HL-60 (cell line): ENCODE results near the gene TESK2.

Source experiments
- DNase-seq, 2 experiments: peaks; one replicate each; pipeline ENCODE4 v3.0.0-alpha.2; 2010 to 2020; ENCODE audit warnings: low read depth in 1 of 2, low spot score in 1 of 2
- H3K27ac ChIP-seq: fragments of 250-450 bp; sonication (Bioruptor Pico); replicated peaks from 2 replicates; pipeline ENCODE4 v1.5.1; 2020; ENCODE audit warnings: mild to moderate bottlenecking, moderate library complexity
- H3K27me3 ChIP-seq: fragments of 250-450 bp; sonication (Bioruptor Pico); 2 replicates; pipeline ENCODE4 v1.5.1; 2021; ENCODE audit warnings: mild to moderate bottlenecking, moderate library complexity; ENCODE audit not compliant: insufficient read depth, poor library complexity, severe bottlenecking
- H3K4me3 ChIP-seq: replicated peaks from 2 replicates; pipeline ENCODE4 v1.5.1; 2011; ENCODE audit warnings: mild to moderate bottlenecking, control low read depth, low read length; ENCODE audit not compliant: insufficient read depth
- GABPA ChIP-seq: IDR thresholded peaks from 2 replicates; pipeline ENCODE4 v1.6.1; 2012; ENCODE audit warnings: low read depth
- POLR2AphosphoS5 ChIP-seq: IDR thresholded peaks from 2 replicates; pipeline ENCODE4 v1.6.1; 2012; ENCODE audit warnings: low read depth
- SPI1 ChIP-seq: IDR thresholded peaks from 2 replicates; pipeline ENCODE4 v1.6.1; 2012; ENCODE audit warnings: low read depth, mild to moderate bottlenecking, borderline replicate concordance
- TF ChIP-seq, protein P1 (sequence below): IDR thresholded peaks from 2 replicates; pipeline ENCODE4 v1.6.1; 2012; ENCODE audit warnings: low read depth; ENCODE audit not compliant: insufficient replicate concordance
- TF ChIP-seq, protein P2 (sequence below): IDR thresholded peaks from one replicate; pipeline ENCODE4 v1.5.1; 2011; ENCODE audit warnings: low read length, control low read depth, inconsistent platforms; ENCODE audit not compliant: insufficient read depth

Gene TESK2

DNA sequence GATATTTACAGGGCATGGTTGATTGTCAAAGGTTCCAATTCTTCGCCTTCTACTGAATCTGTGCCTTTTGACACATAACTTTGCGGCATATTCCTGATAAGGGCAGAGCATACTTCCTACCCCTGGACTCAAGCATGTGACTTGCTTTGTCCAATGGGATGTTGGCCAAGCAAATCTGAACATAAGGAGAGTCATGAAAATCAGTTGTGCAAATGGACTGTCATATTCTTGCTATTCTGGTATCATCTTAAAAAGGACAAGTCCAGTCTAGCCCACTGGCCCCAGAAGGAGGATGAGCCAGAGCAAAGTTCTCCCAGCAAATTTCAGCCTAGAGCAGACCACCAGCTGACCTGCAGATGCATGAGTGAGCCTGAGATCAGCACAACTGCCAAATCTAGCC, 109.7 kb downstream of the TESK2 start:
- no peak overlapping the region for H3K27ac ChIP-seq
- H3K27me3 ChIP-seq: no peaks in the 10 kb centered on the region
- DNase-seq: no peak
- no peak overlapping the region for H3K4me3 ChIP-seq
- no peak for TF ChIP-seq POLR2AphosphoS5
- TF ChIP-seq, protein P1, sequence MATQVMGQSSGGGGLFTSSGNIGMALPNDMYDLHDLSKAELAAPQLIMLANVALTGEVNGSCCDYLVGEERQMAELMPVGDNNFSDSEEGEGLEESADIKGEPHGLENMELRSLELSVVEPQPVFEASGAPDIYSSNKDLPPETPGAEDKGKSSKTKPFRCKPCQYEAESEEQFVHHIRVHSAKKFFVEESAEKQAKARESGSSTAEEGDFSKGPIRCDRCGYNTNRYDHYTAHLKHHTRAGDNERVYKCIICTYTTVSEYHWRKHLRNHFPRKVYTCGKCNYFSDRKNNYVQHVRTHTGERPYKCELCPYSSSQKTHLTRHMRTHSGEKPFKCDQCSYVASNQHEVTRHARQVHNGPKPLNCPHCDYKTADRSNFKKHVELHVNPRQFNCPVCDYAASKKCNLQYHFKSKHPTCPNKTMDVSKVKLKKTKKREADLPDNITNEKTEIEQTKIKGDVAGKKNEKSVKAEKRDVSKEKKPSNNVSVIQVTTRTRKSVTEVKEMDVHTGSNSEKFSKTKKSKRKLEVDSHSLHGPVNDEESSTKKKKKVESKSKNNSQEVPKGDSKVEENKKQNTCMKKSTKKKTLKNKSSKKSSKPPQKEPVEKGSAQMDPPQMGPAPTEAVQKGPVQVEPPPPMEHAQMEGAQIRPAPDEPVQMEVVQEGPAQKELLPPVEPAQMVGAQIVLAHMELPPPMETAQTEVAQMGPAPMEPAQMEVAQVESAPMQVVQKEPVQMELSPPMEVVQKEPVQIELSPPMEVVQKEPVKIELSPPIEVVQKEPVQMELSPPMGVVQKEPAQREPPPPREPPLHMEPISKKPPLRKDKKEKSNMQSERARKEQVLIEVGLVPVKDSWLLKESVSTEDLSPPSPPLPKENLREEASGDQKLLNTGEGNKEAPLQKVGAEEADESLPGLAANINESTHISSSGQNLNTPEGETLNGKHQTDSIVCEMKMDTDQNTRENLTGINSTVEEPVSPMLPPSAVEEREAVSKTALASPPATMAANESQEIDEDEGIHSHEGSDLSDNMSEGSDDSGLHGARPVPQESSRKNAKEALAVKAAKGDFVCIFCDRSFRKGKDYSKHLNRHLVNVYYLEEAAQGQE: no peak
- no peak for TF ChIP-seq SPI1
- TF ChIP-seq, protein P2, sequence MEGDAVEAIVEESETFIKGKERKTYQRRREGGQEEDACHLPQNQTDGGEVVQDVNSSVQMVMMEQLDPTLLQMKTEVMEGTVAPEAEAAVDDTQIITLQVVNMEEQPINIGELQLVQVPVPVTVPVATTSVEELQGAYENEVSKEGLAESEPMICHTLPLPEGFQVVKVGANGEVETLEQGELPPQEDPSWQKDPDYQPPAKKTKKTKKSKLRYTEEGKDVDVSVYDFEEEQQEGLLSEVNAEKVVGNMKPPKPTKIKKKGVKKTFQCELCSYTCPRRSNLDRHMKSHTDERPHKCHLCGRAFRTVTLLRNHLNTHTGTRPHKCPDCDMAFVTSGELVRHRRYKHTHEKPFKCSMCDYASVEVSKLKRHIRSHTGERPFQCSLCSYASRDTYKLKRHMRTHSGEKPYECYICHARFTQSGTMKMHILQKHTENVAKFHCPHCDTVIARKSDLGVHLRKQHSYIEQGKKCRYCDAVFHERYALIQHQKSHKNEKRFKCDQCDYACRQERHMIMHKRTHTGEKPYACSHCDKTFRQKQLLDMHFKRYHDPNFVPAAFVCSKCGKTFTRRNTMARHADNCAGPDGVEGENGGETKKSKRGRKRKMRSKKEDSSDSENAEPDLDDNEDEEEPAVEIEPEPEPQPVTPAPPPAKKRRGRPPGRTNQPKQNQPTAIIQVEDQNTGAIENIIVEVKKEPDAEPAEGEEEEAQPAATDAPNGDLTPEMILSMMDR: no peak
- TF ChIP-seq GABPA: no peak

DNA sequence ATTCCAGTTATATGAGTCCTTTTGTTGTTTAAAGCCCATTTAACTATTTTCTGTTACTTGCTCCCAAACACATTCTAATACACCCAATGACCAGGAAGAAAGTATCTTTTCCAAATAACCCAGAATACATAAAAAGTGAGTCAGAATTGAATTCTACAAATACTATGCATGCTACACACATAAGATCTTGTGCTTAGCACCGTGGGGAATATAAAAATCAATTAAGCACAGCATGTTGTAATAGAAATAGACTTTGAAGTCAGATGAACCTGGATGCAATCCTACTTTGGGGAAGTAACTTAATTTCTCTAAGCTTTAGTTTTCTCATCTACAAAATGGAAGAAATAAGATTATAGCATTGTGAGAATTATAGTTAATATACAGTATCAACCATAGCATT, 110.2 kb downstream of the TESK2 start:
- H3K27ac ChIP-seq: no peak overlapping the region
- no peak for DNase-seq
- TF ChIP-seq GABPA (no peak), POLR2AphosphoS5 (no peak), SPI1 (no peak)
- TF ChIP-seq, protein P2: no peak
- TF ChIP-seq, protein P1: no peak
- no peak overlapping the region for H3K4me3 ChIP-seq
- no peaks in the 10 kb centered on the region for H3K27me3 ChIP-seq

DNA sequence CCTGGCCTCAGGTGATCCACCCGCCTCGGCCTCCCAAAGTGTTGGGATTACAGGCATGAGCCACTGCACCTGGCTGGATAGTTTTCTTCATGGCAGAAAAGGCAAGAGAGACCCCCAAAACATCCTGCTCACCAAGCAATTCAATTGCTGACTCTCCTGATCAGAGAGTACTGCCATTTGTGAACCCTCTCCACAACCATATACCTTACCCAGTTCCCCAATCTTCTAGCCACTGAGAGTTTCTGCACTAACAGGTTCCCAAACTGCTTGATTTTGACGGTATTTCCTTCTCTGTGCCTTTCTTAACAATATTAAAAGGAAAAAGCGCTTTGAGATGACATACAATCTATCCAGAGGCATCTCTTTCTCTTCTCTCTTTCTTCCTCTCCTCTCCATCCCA, 110.8 kb downstream of the TESK2 start:
- TF ChIP-seq GABPA: no peak
- no peak for TF ChIP-seq POLR2AphosphoS5
- TF ChIP-seq SPI1: no peak
- TF ChIP-seq, protein P2: no peak
- TF ChIP-seq, protein P1: no peak
- Histone ChIP-seq H3K4me3 (no peak overlapping the region), H3K27ac (no peak overlapping the region), H3K27me3 (no peaks in the 10 kb centered on the region)
- DNase-seq: no peak
